ENCODE results near the gene SV2B.

SV2B gene

GRCh38 chr15:91308855-91309254 lies 208.8 kb downstream of the SV2B start:
- no peak overlapping the region for H3K4me3 ChIP-seq (ENCODE audit: low read length)
- no peak for TF ChIP-seq CTCF (conservative IDR thresholded peaks at IDR 0.05; ENCODE audit: low read length)
- no peak for DNase-seq (ENCODE audit: low read depth)

GRCh38 chr15:91311986-91312385 lies 211.9 kb downstream of the SV2B start:
- H3K4me3 ChIP-seq (ENCODE audit: low read length): no peak overlapping the region
- TF ChIP-seq CTCF (conservative IDR thresholded peaks at IDR 0.05; ENCODE audit: low read length): no peak
- DNase-seq (ENCODE audit: low read depth): no peak

GRCh38 chr15:91316126-91316525 lies 216.1 kb downstream of the SV2B start:
- no peak for TF ChIP-seq CTCF (conservative IDR thresholded peaks at IDR 0.05; ENCODE audit: low read length)
- H3K4me3 ChIP-seq (ENCODE audit: low read length): no peak overlapping the region
- no peak for DNase-seq (ENCODE audit: low read depth)

- H3K4me3 ChIP-seq (ENCODE audit: low read length): no peak overlapping the region
- no peak for DNase-seq (ENCODE audit: low read depth)
- no peak for TF ChIP-seq CTCF (conservative IDR thresholded peaks at IDR 0.05; ENCODE audit: low read length)
Observed at GRCh38 chr15:91318516-91318915, 218.5 kb downstream of the SV2B start.

GRCh38 chr15:91318931-91319330 lies 218.9 kb downstream of the SV2B start:
- TF ChIP-seq CTCF (conservative IDR thresholded peaks at IDR 0.05; ENCODE audit: low read length): no peak
- DNase-seq (ENCODE audit: low read depth): no peak
- H3K4me3 ChIP-seq (ENCODE audit: low read length): no peak overlapping the region

- H3K4me3 ChIP-seq (ENCODE audit: low read length): no peak overlapping the region
- TF ChIP-seq CTCF (conservative IDR thresholded peaks at IDR 0.05; ENCODE audit: low read length): no peak
- no peak for DNase-seq (ENCODE audit: low read depth)
Observed at GRCh38 chr15:91319371-91320059, 219.5 kb downstream of the SV2B start.

GRCh38 chr15:91320101-91320500 lies 220.0 kb downstream of the SV2B start:
- TF ChIP-seq CTCF (conservative IDR thresholded peaks at IDR 0.05; ENCODE audit: low read length): no peak
- H3K4me3 ChIP-seq (ENCODE audit: low read length): no peak overlapping the region
- no peak for DNase-seq (ENCODE audit: low read depth)

Data from AG10803 (cell line).